Keratinocyte (primary cell): ENCODE data around the gene TAGLN3. TPM values are rescaled to one million over a fixed set of nuclear protein-coding genes. Genes with fewer than 3 reads are reported as not detected.

ENCODE experiments used
- DNase-seq: peaks from one replicate; pipeline ENCODE4 v3.0.0-alpha.2; 2011; ENCODE audit warnings: low read depth, missing footprints, low spot score
- FAIRE-seq: peaks from 2 replicates; lab custom pipeline; 2011; peaks lifted over from hg19 to GRCh38; lab: Jason Lieb, UNC
- H2AFZ ChIP-seq: 2 replicates; pipeline ENCODE4 v1.6.0; 2012; ENCODE audit warnings: low read length, control low read depth, inconsistent platforms; ENCODE audit not compliant: control insufficient read depth
- H3K27ac ChIP-seq: 2 replicates; pipeline ENCODE4 v1.5.1; 2011; ENCODE audit warnings: low read length; ENCODE audit not compliant: control insufficient read depth, insufficient read depth
- H3K27me3 ChIP-seq: 3 replicates; pipeline ENCODE4 v1.6.0; 2011; ENCODE audit warnings: low read length; ENCODE audit not compliant: control insufficient read depth, insufficient read depth; ENCODE audit errors: extremely low read depth
- H3K36me3 ChIP-seq, 2 experiments: 2 replicates in 1 of 2; 3 replicates in 1 of 2; pipeline ENCODE4 v1.5.1; 2011; ENCODE audit warnings: low read length in 2 of 2, mild to moderate bottlenecking in 1 of 2; ENCODE audit not compliant: control insufficient read depth in 2 of 2, insufficient read depth in 2 of 2; ENCODE audit errors: extremely low read depth in 1 of 2
- H3K4me1 ChIP-seq: 3 replicates; pipeline ENCODE4 v1.5.1; 2011; ENCODE audit warnings: low read length; ENCODE audit not compliant: control insufficient read depth, insufficient read depth; ENCODE audit errors: extremely low read depth
- H3K4me2 ChIP-seq: 3 replicates; pipeline ENCODE4 v1.6.0; 2011; ENCODE audit warnings: low read depth, low read length; ENCODE audit not compliant: control insufficient read depth, insufficient read depth; ENCODE audit errors: extremely low read depth
- H3K4me3 ChIP-seq, 3 experiments: fragments of 200-600 bp in 1 of 3; sonication (generic) in 1 of 3; 2 replicates in 2 of 3; 3 replicates in 1 of 3; pipeline ENCODE4 v1.5.1; 2011 to 2016; ENCODE audit warnings: low read length in 3 of 3, mild to moderate bottlenecking in 3 of 3, control low read depth in 2 of 3, inconsistent platforms in 1 of 3, low read depth in 1 of 3, mixed read lengths in 1 of 3, mixed run types in 1 of 3, moderate library complexity in 1 of 3; ENCODE audit not compliant: control insufficient read depth in 2 of 3, insufficient read depth in 2 of 3; ENCODE audit errors: extremely low read depth in 1 of 3
- H3K79me2 ChIP-seq: 2 replicates; pipeline ENCODE4 v1.6.0; 2012; ENCODE audit warnings: low read length; ENCODE audit not compliant: control insufficient read depth, insufficient read depth
- H3K9ac ChIP-seq: 3 replicates; pipeline ENCODE4 v1.6.0; 2011; ENCODE audit warnings: low read length; ENCODE audit not compliant: control insufficient read depth, insufficient read depth; ENCODE audit errors: extremely low read depth
- H3K9me1 ChIP-seq: 3 replicates; pipeline ENCODE4 v1.6.0; 2011; ENCODE audit warnings: low read length; ENCODE audit not compliant: control insufficient read depth, insufficient read depth; ENCODE audit errors: extremely low read depth
- H3K9me3 ChIP-seq: 2 replicates; pipeline ENCODE4 v1.5.1; 2012; ENCODE audit warnings: low read depth, low read length; ENCODE audit not compliant: control insufficient read depth
- H4K20me1 ChIP-seq: 3 replicates; pipeline ENCODE4 v1.6.0; 2011; ENCODE audit warnings: low read length; ENCODE audit not compliant: control insufficient read depth, insufficient read depth; ENCODE audit errors: extremely low read depth
- EZH2 ChIP-seq: IDR thresholded peaks from one replicate; pipeline ENCODE4 v1.6.1; 2012; ENCODE audit warnings: inconsistent platforms, mild to moderate bottlenecking, low read length, moderate library complexity
- dilution Hi-C: fragments of 300-500 bp; cut with MboI; formaldehyde crosslinking; loops from one replicate; pipeline ENCODE4 v1.7.0; 2020; ENCODE audit warnings: low sequenced_read_pairs; ENCODE audit not compliant: extremely low pct_ligation_motif_present
- polyA plus RNA-seq, 5 experiments: library from polyadenylated mRNA; depleted of rRNA in 3 of 5; stranded (reverse) in 3 of 5; stranded (forward) in 1 of 5; unstranded in 1 of 5; fragments of >200 nt; gene quantifications; 1 replicate in 1 of 5; 2 replicates in 3 of 5; 3 replicates in 1 of 5; pipeline versions ENCODE4 v1.2.1 to v1.2.3, GENCODE V29; 2011 to 2012; ENCODE audit warnings: missing spikeins in 2 of 5, low read depth in 1 of 5, low replicate concordance in 1 of 5
- TF ChIP-seq, protein P1 (sequence below), 3 experiments: IDR thresholded peaks in 1 of 3; conservative IDR thresholded peaks in 1 of 3; optimal IDR thresholded peaks in 1 of 3; 2 replicates in 2 of 3; 3 replicates in 1 of 3; pipeline versions ENCODE3 to v1.5.1; 2011; ENCODE audit warnings: low read length in 3 of 3, mild to moderate bottlenecking in 3 of 3, moderate library complexity in 2 of 3, control low read depth in 1 of 3, inconsistent platforms in 1 of 3; ENCODE audit not compliant: insufficient read depth in 2 of 3; ENCODE audit errors: extremely low read depth in 1 of 3

Gene TAGLN3
- polyA plus RNA-seq, 1 donor (not counting 4 experiments of a cell fraction or from before 2014, with no cell fraction given) = 8.9 TPM

- H2AFZ ChIP-seq = no peak overlapping the region
- H3K9ac ChIP-seq = no peak overlapping the region
- H3K36me3 ChIP-seq = no peaks in the 10 kb centered on the region
- H3K27ac ChIP-seq = no peak overlapping the region
- peaks cover 16% of the 10 kb centered on the region for H3K4me1 ChIP-seq
- H3K79me2 ChIP-seq = no peaks in the 10 kb centered on the region
- H3K4me3 ChIP-seq = no peak overlapping the region
- H3K4me2 ChIP-seq = no peak overlapping the region
- DNase-seq (no peak), FAIRE-seq (no peak)
- H3K9me3 ChIP-seq = no peaks in the 10 kb centered on the region
- no peaks in the 10 kb centered on the region for H4K20me1 ChIP-seq
- H3K9me1 ChIP-seq = no peaks in the 10 kb centered on the region
- TF ChIP-seq EZH2 = no peak
- TF ChIP-seq, protein P1, sequence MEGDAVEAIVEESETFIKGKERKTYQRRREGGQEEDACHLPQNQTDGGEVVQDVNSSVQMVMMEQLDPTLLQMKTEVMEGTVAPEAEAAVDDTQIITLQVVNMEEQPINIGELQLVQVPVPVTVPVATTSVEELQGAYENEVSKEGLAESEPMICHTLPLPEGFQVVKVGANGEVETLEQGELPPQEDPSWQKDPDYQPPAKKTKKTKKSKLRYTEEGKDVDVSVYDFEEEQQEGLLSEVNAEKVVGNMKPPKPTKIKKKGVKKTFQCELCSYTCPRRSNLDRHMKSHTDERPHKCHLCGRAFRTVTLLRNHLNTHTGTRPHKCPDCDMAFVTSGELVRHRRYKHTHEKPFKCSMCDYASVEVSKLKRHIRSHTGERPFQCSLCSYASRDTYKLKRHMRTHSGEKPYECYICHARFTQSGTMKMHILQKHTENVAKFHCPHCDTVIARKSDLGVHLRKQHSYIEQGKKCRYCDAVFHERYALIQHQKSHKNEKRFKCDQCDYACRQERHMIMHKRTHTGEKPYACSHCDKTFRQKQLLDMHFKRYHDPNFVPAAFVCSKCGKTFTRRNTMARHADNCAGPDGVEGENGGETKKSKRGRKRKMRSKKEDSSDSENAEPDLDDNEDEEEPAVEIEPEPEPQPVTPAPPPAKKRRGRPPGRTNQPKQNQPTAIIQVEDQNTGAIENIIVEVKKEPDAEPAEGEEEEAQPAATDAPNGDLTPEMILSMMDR (optimal IDR thresholded peaks at IDR 0.05 in 1 of 3, IDR thresholded peaks at IDR 0.05 in 1 of 3, conservative IDR thresholded peaks at IDR 0.05 in 1 of 3; ENCODE audit: extremely low read depth in 1 of 3, insufficient read depth in 2 of 3, low read length in 3 of 3) = no peak
- dilution Hi-C loops = no loop called here
- no peaks in the 10 kb centered on the region for H3K27me3 ChIP-seq
Measured at GRCh38 chr3:112009670-112010069, 10.9 kb downstream of the TAGLN3 start.

DNA sequence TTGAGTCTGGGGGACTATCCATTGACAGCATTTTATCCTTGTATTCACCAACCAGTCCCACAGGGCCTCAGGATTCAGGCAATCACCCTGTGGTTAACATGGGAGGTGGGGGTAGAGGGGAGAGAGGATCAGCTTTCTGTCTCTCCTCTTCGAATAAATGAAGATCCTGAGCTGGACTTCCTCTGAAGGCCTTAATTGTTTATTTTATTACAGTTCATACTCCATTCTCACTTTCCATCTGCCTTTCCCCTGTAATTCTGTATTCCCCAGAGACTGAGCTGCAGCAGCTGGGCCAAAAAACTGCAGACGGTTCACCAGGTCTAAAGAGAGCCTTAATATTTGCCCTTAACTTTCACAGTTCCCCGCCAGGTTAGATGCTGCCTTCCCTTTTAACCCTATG, 11.9 kb downstream of the TAGLN3 start:
- H3K4me3 ChIP-seq = no peak overlapping the region
- FAIRE-seq = no peak

More for the DNA sequence above, 11.9 kb downstream of the TAGLN3 start:
- dilution Hi-C loops = no loop called here
- Histone ChIP-seq H3K4me2 (no peak overlapping the region), H3K27me3 (no peaks in the 10 kb centered on the region), H3K36me3 (no peaks in the 10 kb centered on the region), H3K9me3 (no peaks in the 10 kb centered on the region), H3K9me1 (no peaks in the 10 kb centered on the region), H2AFZ (no peak overlapping the region), H3K27ac (no peak overlapping the region), H3K79me2 (no peaks in the 10 kb centered on the region), H4K20me1 (no peaks in the 10 kb centered on the region), H3K4me1 (peaks cover 8% of the 10 kb centered on the region), H3K9ac (no peak overlapping the region)
- DNase-seq = no peak
- TF ChIP-seq, protein P1 (optimal IDR thresholded peaks at IDR 0.05 in 1 of 3, IDR thresholded peaks at IDR 0.05 in 1 of 3, conservative IDR thresholded peaks at IDR 0.05 in 1 of 3; ENCODE audit: extremely low read depth in 1 of 3, insufficient read depth in 2 of 3, low read length in 3 of 3) = no peak
- TF ChIP-seq EZH2 = no peak
